Common myeloid progenitor, CD34-positive (primary cell): ENCODE measurements around the gene SUGCT.
"Not testable (repeated sequence)": the region's sequence is repeated elsewhere in the genome, so short reads cannot be mapped to it uniquely, and the experiment has no call there.

Experiments used
- CTCF ChIA-PET: fragments of 350-600 bp; sonication (Branson Sonifier 250); formaldehyde crosslinking; loops from one replicate; lab custom pipeline; 2021; ENCODE audit warnings: antibody characterized with exemption; lab: Charles Lee
- POLR2A ChIA-PET: fragments of 350-600 bp; sonication (Branson Sonifier 250); formaldehyde crosslinking; loops from one replicate; lab custom pipeline; 2021; ENCODE audit warnings: antibody characterized with exemption; lab: Charles Lee
- DNase-seq, 3 donors: peaks; one replicate each; pipeline versions ENCODE4 v3.0.0 to v3.0.0-alpha.2; 2013
- H3K27ac ChIP-seq, 2 experiments: 1 replicate in 1 of 2; 2 replicates in 1 of 2; pipeline ENCODE4 v1.7.0; 2013; ENCODE audit warnings: inconsistent platforms in 2 of 2, low read length in 2 of 2, mild to moderate bottlenecking in 2 of 2, low read depth in 1 of 2, moderate library complexity in 1 of 2; ENCODE audit not compliant: severe bottlenecking in 2 of 2, insufficient read depth in 1 of 2, poor library complexity in 1 of 2
- H3K27me3 ChIP-seq, 5 experiments: replicated peaks in 2 of 5; 1 replicate in 3 of 5; 2 replicates in 2 of 5; pipeline versions ENCODE4 v1.6.1 to v1.7.0; 2013; ENCODE audit warnings: low read length in 4 of 5, mild to moderate bottlenecking in 2 of 5, moderate library complexity in 2 of 5, inconsistent platforms in 1 of 5; ENCODE audit not compliant: insufficient read depth in 5 of 5, control insufficient read depth in 4 of 5
- H3K36me3 ChIP-seq, 4 experiments: 1 replicate in 2 of 4; 2 replicates in 2 of 4; pipeline versions ENCODE4 v1.6.1 to v1.7.0; 2013; ENCODE audit warnings: low read length in 3 of 4, control low read depth in 1 of 4, mild to moderate bottlenecking in 1 of 4; ENCODE audit not compliant: control insufficient read depth in 4 of 4, insufficient read depth in 4 of 4
- H3K4me1 ChIP-seq, 4 experiments: 1 replicate in 3 of 4; 2 replicates in 1 of 4; pipeline versions ENCODE4 v1.6.1 to v1.7.1; 2013; ENCODE audit warnings: low read length in 3 of 4, mild to moderate bottlenecking in 3 of 4, control low read depth in 1 of 4, inconsistent platforms in 1 of 4, moderate library complexity in 1 of 4; ENCODE audit not compliant: control insufficient read depth in 4 of 4, insufficient read depth in 4 of 4; ENCODE audit errors: control extremely low read depth in 1 of 4
- H3K4me3 ChIP-seq, 7 experiments: 1 replicate in 4 of 7; 2 replicates in 3 of 7; pipeline versions ENCODE4 v1.5.1 to v1.7.0; 2013; ENCODE audit warnings: mild to moderate bottlenecking in 7 of 7, low read length in 6 of 7, moderate library complexity in 6 of 7, inconsistent platforms in 2 of 7, low read depth in 2 of 7, control low read depth in 1 of 7; ENCODE audit not compliant: insufficient read depth in 4 of 7, control insufficient read depth in 1 of 7; ENCODE audit errors: extremely low read depth in 1 of 7
- H3K9me3 ChIP-seq, 5 experiments: 1 replicate in 4 of 5; 2 replicates in 1 of 5; pipeline versions ENCODE4 v1.6.1 to v1.7.1; 2013; ENCODE audit warnings: low read length in 4 of 5, mild to moderate bottlenecking in 2 of 5, inconsistent platforms in 1 of 5, low read depth in 1 of 5, moderate library complexity in 1 of 5; ENCODE audit not compliant: control insufficient read depth in 4 of 5, insufficient read depth in 2 of 5; ENCODE audit errors: control extremely low read depth in 1 of 5
- WGBS: methylation state at CpG from one replicate; pipeline ENCODE4 v1.1.5; 2013; ENCODE audit not compliant: insufficient coverage; 5-methylcytosine and 5-hydroxymethylcytosine counted together

SUGCT gene

GRCh38 chr7:40137563-40137962, 2.8 kb downstream of the SUGCT start:
- Histone ChIP-seq H3K36me3 (no peaks in the 10 kb centered on the region), H3K4me3 (no peak overlapping the region), H3K27ac (no peak overlapping the region), H3K9me3 (peaks cover 0 to 2% (median 0%) of the 10 kb centered on the region in 5 experiments), H3K4me1 (peaks cover 5 to 16% (median 11%) of the 10 kb centered on the region in 4 experiments), H3K27me3 (peaks cover 0 to 4% (median 0%) of the 10 kb centered on the region in 5 experiments)
- CTCF ChIA-PET = no interaction called here
- POLR2A ChIA-PET = interaction anchor here (0.6 kb wide), 1 partner anchor 19 kb away, joined by 3 read pairs; no protein-coding TSS in a partner anchor
- WGBS = no CpG with 5 or more reads among the region's 2 CpGs
- no peak for DNase-seq

- H3K9me3 ChIP-seq = peaks cover 0 to 2% (median 0%) of the 10 kb centered on the region in 5 experiments
- 100% methylated on average over 2 of the region's 5 CpGs for WGBS
- no peak overlapping the region for H3K4me3 ChIP-seq
- ChIA-PET CTCF (no interaction called here), POLR2A (no interaction called here)
- H3K27me3 ChIP-seq = peaks cover 0 to 4% (median 0%) of the 10 kb centered on the region in 5 experiments
- peaks cover 0 to 6% (median 5%) of the 10 kb centered on the region in 4 experiments for H3K4me1 ChIP-seq
- H3K27ac ChIP-seq = no peak overlapping the region
- no peak for DNase-seq
- no peaks in the 10 kb centered on the region for H3K36me3 ChIP-seq
Measured at GRCh38 chr7:40138973-40139372, 4.2 kb downstream of the SUGCT start.

GRCh38 chr7:40139891-40140290, 5.1 kb downstream of the SUGCT start:
- H3K27ac ChIP-seq, H3K4me3 ChIP-seq, DNase-seq, H3K4me1 ChIP-seq, H3K27me3 ChIP-seq, POLR2A ChIA-PET, H3K9me3 ChIP-seq, H3K36me3 ChIP-seq, CTCF ChIA-PET: not testable (repeated sequence)
- WGBS = 98% methylated on average over 7 of the region's 13 CpGs

GRCh38 chr7:40141916-40142315, 7.1 kb downstream of the SUGCT start:
- CTCF ChIA-PET, POLR2A ChIA-PET: not testable (repeated sequence)

GRCh38 chr7:40145596-40146130, 10.9 kb downstream of the SUGCT start:
- CTCF ChIA-PET, H3K27me3 ChIP-seq, H3K4me3 ChIP-seq, H3K27ac ChIP-seq, H3K36me3 ChIP-seq, DNase-seq, H3K9me3 ChIP-seq, H3K4me1 ChIP-seq: not testable (repeated sequence)
- POLR2A ChIA-PET = interaction anchor here (0.6 kb wide), 1 partner anchor 1596 kb away, joined by 3 read pairs; no protein-coding TSS in a partner anchor
- 95% methylated on average over 2 of the region's 3 CpGs for WGBS

More at GRCh38 chr7:40141916-40142315, 7.1 kb downstream of the SUGCT start:
- not testable (repeated sequence) for H3K9me3 ChIP-seq, H3K4me3 ChIP-seq, H3K27ac ChIP-seq, DNase-seq, H3K4me1 ChIP-seq, H3K36me3 ChIP-seq, H3K27me3 ChIP-seq
- 100% methylated on average over 4 of the region's 5 CpGs for WGBS

- Histone ChIP-seq H3K9me3 (no peaks in the 10 kb centered on the region), H3K27ac (no peak overlapping the region), H3K4me1 (no peaks in the 10 kb centered on the region), H3K27me3 (no peaks in the 10 kb centered on the region), H3K36me3 (no peaks in the 10 kb centered on the region), H3K4me3 (no peak overlapping the region)
- no peak for DNase-seq
- CTCF ChIA-PET = no interaction called here
- 96% methylated on average over 13 of the region's 19 CpGs for WGBS
- POLR2A ChIA-PET = no interaction called here
Measured at GRCh38 chr7:40147371-40148246, 12.8 kb downstream of the SUGCT start.

GRCh38 chr7:40148247-40148580, 13.4 kb downstream of the SUGCT start:
- H3K27me3 ChIP-seq, CTCF ChIA-PET, H3K4me3 ChIP-seq, H3K36me3 ChIP-seq, DNase-seq, H3K27ac ChIP-seq, H3K9me3 ChIP-seq, POLR2A ChIA-PET, H3K4me1 ChIP-seq: not testable (repeated sequence)
- 100% methylated on average over 5 of the region's 7 CpGs for WGBS
